Thyroid gland (tissue), 4 donors: ENCODE measurements around the gene FER. TPM values are rescaled to one million over a fixed set of nuclear protein-coding genes. Genes with fewer than 3 reads are reported as not detected.

Experiments
- DNase-seq, 2 donors: peaks; one replicate each; pipeline ENCODE4 v3.0.0-alpha.2; 2019
- H3K27ac ChIP-seq, 3 donors: fragments of 200-600 bp; sonication (generic); 1 replicate in 2 of 3; 2 replicates in 1 of 3; pipeline ENCODE4 v1.5.1; 2016 to 2019; ENCODE audit warnings: mild to moderate bottlenecking in 1 of 3, moderate library complexity in 1 of 3
- H3K27me3 ChIP-seq: fragments of 200-600 bp; sonication (generic); one replicate; pipeline ENCODE4 v1.5.1; 2019
- H3K36me3 ChIP-seq, 2 donors: fragments of 200-600 bp; sonication (generic); one replicate each; pipeline ENCODE4 v1.5.1; 2016 to 2019
- H3K4me1 ChIP-seq, 2 donors: fragments of 200-600 bp; sonication (generic); one replicate each; pipeline ENCODE4 v1.5.1; 2017 to 2019
- H3K4me3 ChIP-seq, 3 donors: fragments of 200-600 bp; sonication (generic); replicated peaks in 1 of 3; 1 replicate in 2 of 3; 2 replicates in 1 of 3; pipeline ENCODE4 v1.5.1; 2016; ENCODE audit warnings: mild to moderate bottlenecking in 1 of 3
- H3K9me3 ChIP-seq: fragments of 200-600 bp; sonication (generic); one replicate; pipeline ENCODE4 v1.5.1; 2017
- CTCF ChIP-seq, 6 experiments: fragments of 200-600 bp in 3 of 6; fragments of 450-650 bp in 3 of 6; sonication (generic) in 3 of 6; IDR thresholded peaks; one replicate each; pipeline ENCODE4 v1.5.1; 2016 to 2019; ENCODE audit warnings: antibody characterized with exemption in 6 of 6, mild to moderate bottlenecking in 2 of 6, inconsistent platforms in 1 of 6, moderate library complexity in 1 of 6
- POLR2A ChIP-seq, 2 donors: fragments of 450-650 bp; IDR thresholded peaks; one replicate each; pipeline ENCODE4 v1.6.1; 2017; ENCODE audit warnings: antibody characterized with exemption in 2 of 2, mild to moderate bottlenecking in 2 of 2, moderate library complexity in 1 of 2
- WGBS, 2 donors: methylation state at CpG; one replicate each; pipeline ENCODE4 v1.1.5; 2017; 5-methylcytosine and 5-hydroxymethylcytosine counted together
- intact Hi-C: fragments of 100-400 bp; cut with DNase I; formaldehyde crosslinking; loops from one replicate; pipeline ENCODE4 v1.15.1; 2023
- total RNA-seq, 4 donors: library from RNA; depleted of rRNA; stranded (reverse); fragments of >200 nt; gene quantifications; one replicate each; pipeline ENCODE4 v1.2.3, GENCODE V29; 2016

Gene FER
- total RNA-seq, 4 donors from 2014 or later: 38.8 to 79.1 (median 45.2) TPM

GRCh38 chr5:108749128-108749861, 1.6 kb downstream of the FER start:
- peak overlapping the region; percentile 78 to 96 (median 87) for H3K4me3 ChIP-seq
- H3K9me3 ChIP-seq: no peaks in the 10 kb centered on the region
- H3K4me1 ChIP-seq: peaks cover 9 to 12% of the 10 kb centered on the region in 2 donors
- 3 to 4% methylated on average over 15 to 16 of the region's 40 CpGs for WGBS, 2 donors
- peak; percentile 67 to 79 for DNase-seq
- no peaks in the 10 kb centered on the region for H3K27me3 ChIP-seq
- intact Hi-C loops: no loop called here
- peak overlapping the region; percentile 60 to 99 (median 97) for H3K27ac ChIP-seq
- TF ChIP-seq POLR2A (IDR thresholded peaks at IDR 0.05): no peak
- TF ChIP-seq CTCF (IDR thresholded peaks at IDR 0.05): no peak
- no peaks in the 10 kb centered on the region for H3K36me3 ChIP-seq

- intact Hi-C loops: no loop called here
- Histone ChIP-seq H3K4me1 (peaks cover 5 to 10% of the 10 kb centered on the region in 2 donors), H3K9me3 (no peaks in the 10 kb centered on the region), H3K27me3 (no peaks in the 10 kb centered on the region), H3K36me3 (no peaks in the 10 kb centered on the region), H3K27ac (no peak overlapping the region), H3K4me3 (no peak overlapping the region)
- 79 to 88% methylated on average over 3 of the region's 3 CpGs for WGBS, 2 donors
- DNase-seq: no peak
- no peak for TF ChIP-seq CTCF (IDR thresholded peaks at IDR 0.05)
- no peak for TF ChIP-seq POLR2A (IDR thresholded peaks at IDR 0.05)
Observed at GRCh38 chr5:108753331-108753730, 5.6 kb downstream of the FER start.

DNA sequence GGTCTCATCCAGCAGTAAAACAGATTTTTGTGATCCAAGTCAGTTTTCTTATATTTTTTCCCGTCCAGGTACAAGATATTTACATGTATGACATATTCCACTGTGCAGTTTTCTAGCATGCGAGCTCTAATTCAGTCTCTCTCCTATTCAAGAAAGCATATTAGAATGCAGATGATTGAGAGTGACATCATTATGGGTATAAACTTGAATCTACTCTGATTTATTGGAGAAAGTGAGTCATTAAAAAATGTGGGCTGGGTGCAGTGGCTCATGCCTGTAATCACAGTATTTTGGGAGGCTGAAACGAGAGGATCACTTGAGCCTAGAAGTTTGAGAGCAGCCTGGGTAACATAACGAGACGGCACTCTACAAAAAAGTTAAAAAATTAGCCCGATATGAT, 6.2 kb downstream of the FER start:
- H3K36me3 ChIP-seq: no peaks in the 10 kb centered on the region
- DNase-seq: no peak
- intact Hi-C loops: no loop called here
- no peaks in the 10 kb centered on the region for H3K9me3 ChIP-seq
- H3K27me3 ChIP-seq: no peaks in the 10 kb centered on the region
- 87 to 93% methylated on average over 6 of the region's 6 CpGs for WGBS, 2 donors
- TF ChIP-seq POLR2A (IDR thresholded peaks at IDR 0.05): no peak
- no peak for TF ChIP-seq CTCF (IDR thresholded peaks at IDR 0.05)
- peaks cover 5 to 10% of the 10 kb centered on the region in 2 donors for H3K4me1 ChIP-seq
- H3K4me3 ChIP-seq: no peak overlapping the region
- H3K27ac ChIP-seq: no peak overlapping the region

DNA sequence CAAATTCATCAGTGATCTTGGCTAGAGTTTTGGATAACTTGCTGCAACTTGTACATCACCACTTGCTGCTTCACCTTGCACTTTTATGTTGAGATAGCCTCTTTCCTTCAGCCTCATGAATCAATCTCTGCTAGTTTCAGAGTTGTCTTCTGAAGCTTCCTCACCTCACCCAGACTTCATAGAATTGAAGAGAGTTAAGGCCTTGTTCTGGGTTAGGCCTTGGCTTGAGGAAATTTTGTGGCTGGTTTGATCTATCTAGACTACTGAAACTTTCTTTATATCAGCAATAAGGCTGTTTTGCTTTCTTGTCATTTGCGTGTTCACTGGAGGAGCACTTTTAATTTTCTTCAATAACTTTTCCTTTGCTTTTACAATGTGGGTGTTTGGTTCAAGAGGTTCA, 12.8 kb downstream of the FER start:
- intact Hi-C loops: no loop called here
- H3K36me3 ChIP-seq: no peaks in the 10 kb centered on the region
- TF ChIP-seq CTCF (IDR thresholded peaks at IDR 0.05) (no peak), POLR2A (IDR thresholded peaks at IDR 0.05) (no peak)
- H3K4me1 ChIP-seq: no peaks in the 10 kb centered on the region
- 91 to 100% methylated on average over 1 of the region's 1 CpG for WGBS, 2 donors
- no peaks in the 10 kb centered on the region for H3K9me3 ChIP-seq
- no peak overlapping the region for H3K4me3 ChIP-seq
- no peak overlapping the region for H3K27ac ChIP-seq
- H3K27me3 ChIP-seq: no peaks in the 10 kb centered on the region
- DNase-seq: no peak

DNA sequence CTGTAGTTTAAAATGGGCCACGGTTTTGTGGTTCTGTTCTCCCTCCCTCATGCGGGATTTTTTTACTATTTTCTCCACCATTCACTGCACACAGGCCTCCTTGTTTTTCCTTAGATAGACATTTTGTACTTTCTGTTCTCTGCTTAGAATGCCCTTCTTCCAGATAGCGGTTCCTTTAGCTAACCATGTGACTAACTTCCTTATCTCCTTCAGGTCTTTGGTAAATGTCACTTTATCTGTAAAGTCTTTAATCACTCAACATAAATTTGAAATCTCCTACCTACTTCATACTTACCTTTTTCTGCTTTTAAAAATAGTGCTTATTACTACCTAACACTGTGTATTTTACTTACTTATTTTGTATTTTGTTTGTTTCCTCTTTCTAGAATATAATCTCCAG, 15.0 kb downstream of the FER start:
- Histone ChIP-seq H3K36me3 (no peaks in the 10 kb centered on the region), H3K4me3 (no peak overlapping the region), H3K27ac (no peak overlapping the region), H3K4me1 (no peaks in the 10 kb centered on the region), H3K9me3 (no peaks in the 10 kb centered on the region), H3K27me3 (no peaks in the 10 kb centered on the region)
- intact Hi-C loops: no loop called here
- TF ChIP-seq POLR2A (IDR thresholded peaks at IDR 0.05): no peak
- no peak for TF ChIP-seq CTCF (IDR thresholded peaks at IDR 0.05)
- no peak for DNase-seq
- WGBS, 2 donors: 45 to 59% methylated on average over 3 of the region's 3 CpGs
